Midbrain (tissue), 1 donor: Measurements from ENCODE around the gene BBX.
"Not testable (repeated sequence)": the region's sequence is repeated elsewhere in the genome, so short reads cannot be mapped to it uniquely, and the experiment has no call there.

Source experiments
- DNase-seq: peaks from one replicate; lab custom pipeline; 2025; lab: John Stamatoyannopoulos, UW

The BBX gene

DNA sequence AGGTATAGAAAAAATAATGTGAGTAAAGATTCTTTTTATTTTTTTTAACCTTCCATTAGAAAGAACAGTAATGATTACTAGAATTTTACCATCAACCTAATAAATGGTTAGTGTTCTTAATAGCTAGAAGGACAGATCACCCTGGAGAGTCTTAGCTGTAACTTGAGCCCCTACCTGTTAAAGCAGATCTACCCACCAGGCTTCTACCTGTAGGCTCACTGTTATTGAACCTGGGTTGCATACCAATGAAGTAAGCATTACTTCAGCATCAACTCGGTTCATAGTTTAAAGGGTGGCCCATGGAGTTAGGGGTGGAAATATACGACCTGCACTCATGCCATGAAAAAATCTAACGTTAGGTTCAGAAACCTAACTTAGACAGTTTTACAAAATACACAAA is 280.4 kb downstream of the BBX start:
- DNase-seq = no peak

DNA sequence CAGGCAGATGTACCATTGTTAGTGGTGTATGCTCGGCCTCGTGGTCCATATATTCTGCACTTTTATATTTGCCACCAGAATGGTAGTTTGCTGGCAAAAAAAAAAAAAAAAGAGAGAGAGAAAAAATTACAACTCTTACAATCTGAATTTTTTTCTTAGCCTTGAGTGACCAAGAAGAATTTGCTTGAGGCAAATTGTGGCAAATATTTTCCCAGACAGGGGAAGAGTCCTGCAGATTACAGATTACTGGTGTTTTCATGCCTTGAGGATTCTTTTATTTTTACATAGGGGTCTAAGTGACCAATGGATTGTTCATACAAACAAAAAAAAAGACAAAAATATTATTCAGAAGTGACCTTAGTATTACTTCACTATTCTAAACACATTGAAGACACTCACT is 283.3 kb downstream of the BBX start:
- no peak for DNase-seq

DNA sequence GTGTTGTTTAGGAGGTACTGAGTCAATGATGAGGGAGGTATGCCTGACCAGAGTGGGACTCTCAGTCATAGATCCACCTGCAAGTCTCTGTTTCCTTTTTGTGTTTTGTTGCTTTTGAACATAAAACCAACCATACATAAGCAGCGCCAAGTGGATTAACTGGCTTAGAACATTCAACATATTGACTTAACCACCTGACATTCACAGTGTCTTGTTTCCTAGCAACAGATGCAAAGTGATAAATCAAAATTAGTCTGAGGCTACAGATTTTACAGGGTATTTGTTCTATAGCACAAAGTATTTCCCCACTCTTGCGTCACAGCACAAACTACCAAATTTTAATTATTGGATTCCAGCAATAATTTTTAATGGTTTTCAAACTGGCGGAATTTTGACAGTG is 283.8 kb downstream of the BBX start:
- DNase-seq = no peak

DNA sequence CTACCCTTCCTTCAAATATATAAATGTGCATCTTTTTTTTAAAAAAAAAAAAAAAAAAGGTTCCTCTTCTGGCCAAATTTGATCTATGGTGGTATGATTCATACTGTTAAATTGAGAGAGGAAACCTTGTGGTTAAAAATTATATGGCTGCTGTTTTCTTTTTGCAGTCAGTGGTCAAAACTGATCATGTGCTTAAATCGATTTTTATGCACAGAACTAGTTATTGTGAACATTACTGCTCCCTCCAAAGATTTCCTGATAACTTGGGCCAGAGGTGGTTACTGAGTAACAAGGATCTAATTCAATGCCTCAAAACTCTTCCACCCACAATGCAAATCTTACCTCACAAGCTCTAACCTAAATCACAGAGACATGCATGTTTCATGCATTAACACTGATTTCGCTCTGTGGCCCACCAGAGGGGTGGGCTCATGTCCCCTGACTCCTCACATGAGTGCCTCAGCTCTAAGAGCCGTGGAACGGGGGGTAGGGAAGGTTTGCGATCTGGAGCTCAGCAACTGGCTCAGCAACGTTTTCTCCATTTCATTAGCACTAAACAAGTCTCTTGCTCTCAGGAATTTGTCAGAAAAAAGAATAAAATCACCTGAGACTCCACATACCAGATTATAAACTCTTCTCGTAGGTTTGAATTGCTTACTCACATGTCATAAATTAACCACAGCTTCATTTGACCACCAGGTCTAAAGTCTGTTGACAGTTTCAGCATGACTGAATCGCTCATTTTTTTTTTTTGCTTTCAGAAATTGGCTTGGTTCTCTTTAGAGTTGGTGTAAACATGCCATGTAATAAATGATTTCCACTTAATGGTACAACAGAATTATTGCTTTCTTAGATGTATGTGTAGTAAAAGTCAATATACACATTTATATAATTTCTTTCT is 287.7 kb downstream of the BBX start:
- DNase-seq = no peak

DNA sequence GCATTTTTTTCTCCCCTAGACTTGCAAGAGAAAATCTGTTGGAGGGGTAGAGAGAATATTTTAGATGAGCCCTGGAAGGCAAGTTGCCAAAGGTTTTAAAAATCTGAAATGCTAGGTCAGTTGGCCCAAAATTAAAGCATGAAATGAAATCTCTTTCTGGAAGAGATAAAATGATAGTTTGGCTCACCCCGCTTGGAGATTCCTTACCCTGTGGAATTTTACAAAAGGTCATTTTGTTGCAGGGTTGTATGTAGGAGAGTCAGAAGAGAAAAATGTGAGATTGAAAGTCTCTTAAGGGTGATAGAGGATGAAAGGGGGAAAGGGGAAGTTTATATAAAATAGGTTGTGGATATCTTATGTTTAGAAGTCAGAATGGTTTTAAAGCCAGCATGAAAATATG is 290.3 kb downstream of the BBX start:
- no peak for DNase-seq

DNA sequence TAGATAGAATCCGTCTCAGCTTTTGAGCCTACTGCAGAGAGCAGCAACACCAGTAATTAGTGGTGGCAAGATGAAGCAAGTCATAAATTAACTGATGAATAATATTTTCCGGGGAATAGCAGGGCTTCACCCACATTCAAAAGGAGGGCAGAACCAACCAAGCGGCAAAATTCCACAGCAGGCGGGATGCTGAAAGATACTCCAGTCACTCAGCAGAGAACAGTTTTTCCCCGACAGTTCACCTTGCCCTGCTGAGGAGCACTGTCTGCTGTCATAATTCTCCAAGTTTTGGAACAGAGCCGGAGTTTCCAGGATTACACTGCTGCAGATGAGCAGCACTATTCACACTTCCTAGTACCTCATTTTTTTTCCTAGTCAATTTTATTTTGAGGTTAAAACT is 293.3 kb downstream of the BBX start:
- no peak for DNase-seq

DNA sequence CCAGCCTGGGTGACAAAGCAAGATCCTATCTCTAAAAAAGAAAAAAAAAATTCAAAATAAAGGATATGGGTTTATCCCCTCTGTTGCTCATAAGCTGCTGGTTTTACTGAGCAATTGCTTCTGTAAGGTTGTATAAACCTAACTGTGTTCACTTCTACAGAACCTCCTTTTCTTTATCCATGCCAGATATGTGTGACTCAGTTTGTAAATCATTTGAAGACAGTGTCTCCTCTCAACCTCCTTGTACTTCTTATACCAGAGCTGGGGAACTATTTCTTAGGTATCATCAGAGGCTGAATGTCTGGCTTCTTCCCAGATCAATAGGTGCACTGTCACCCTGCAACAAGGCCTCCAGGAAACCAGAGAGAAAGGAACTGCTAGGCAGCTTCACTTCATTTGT is 294.3 kb downstream of the BBX start:
- no peak for DNase-seq

DNA sequence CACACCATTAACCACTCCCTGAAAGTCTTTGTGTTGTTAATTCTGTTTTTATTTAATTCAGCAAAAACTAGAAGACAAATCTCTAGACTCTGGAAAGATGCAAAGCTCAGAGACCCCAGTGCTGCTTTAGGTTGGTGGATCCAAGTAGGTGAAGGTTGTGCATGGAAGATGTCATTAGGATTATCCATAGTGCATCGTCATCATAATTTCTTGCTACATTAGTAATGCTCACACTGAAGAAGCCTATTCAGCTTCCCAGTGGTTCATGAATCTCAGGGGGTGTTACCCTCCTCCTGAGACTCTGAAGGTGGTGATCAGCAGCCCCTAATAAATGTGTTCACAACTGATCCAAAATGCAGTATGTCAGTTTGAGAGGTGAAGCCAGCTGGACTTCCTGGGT is 295.3 kb downstream of the BBX start:
- DNase-seq = no peak

DNA sequence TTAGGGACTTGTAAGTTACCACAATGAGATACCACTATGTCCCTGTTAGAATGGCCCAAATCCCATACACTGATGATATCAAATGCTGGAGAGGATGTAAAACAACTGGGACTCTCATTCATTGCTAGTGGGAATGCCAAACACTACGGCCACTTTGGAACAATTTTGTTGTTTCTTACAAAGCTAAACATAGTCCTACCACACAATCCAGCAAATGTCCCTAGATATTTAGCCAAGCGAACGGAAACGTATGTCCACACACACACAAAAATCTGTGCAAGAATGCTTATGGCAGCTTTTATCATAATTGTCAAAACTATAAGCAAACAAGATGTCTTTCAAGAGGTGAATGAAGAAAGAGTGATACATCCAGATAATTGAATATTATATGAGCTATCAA is 296.9 kb downstream of the BBX start:
- no peak for DNase-seq

DNA sequence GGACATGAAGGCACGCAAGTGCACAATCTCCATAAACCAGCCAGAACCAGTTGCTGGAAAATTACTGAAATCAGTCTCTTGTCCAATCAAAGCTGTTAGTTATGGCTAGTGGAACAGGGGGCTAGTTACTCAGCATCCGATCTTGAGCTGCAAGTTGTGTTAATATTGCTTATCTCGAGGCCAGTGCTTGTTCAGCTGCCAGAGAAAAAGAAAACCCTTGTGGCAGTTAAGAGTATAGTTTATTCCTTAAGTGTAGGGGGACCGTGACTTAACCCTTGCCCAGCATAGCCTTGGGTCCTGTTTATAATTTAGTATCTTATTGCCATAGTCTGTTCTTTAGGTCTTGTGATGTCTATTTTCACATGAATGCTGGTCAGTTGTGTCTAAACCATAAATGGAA is 299.5 kb downstream of the BBX start:
- DNase-seq = no peak

DNA sequence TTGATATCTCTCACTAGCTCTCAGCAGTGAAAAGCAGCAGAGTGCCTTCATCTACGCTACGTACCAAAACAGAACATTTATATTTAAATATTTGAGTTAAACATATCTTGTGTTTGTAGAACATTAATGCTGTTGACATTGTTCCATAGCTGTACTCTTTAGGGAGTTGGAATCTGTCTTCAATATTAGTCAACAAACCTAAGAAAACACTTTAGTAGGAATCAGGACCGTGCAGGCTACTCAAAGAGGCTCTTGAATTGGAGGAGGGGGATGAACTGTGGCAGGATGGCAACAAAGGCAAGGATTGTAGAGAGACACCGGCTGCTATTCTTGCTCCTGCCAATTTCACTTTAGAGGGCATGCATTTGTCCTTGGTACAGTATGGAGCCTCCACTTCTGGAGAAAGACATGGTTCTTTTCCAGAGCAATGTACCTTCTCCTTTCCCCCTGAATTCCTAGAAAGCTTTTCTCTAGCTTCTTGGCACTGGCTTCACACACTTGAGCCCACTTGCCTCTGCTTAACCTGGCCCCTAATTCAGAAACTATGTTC is 302.1 kb downstream of the BBX start:
- DNase-seq = no peak

DNA sequence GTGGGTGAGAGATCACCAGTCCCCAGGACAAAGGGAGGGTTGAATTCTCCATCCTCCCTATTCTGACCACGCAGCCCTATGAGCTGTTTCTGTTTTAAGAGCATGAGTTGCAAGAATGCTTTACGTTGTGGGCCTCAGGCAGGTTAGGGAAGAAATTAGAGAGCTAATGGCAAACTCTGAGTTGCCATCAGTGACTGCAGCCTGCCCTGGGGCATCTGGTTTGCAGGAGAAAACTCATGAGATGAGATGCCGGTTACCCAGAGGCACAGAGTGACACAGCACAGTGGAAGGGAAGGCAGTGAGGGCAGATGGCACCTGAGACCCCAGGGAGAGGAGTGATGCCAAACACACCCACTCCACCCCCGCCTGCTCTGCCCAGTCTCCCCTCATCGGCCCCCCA is 302.8 kb downstream of the BBX start:
- no peak for DNase-seq

DNA sequence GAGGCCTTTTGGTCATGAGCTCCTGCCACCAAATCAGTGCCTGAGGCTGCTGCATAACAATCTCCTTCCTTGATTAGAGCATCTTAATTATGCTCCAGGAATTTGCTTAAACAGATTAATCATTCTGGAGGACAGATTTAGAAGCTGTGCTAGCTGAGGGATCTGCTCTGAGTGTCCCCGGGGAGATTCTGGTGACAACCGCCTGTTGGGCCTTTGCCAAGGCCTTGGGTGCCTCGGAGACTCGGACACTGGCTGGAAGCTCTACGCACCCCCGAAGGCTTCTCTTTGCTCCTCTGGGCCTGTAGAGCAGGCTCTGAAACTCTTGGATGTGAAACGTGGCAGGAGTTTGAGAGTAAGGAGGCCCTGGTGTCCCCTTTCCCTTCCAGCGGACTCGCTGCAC is 304.0 kb downstream of the BBX start:
- no peak for DNase-seq

DNA sequence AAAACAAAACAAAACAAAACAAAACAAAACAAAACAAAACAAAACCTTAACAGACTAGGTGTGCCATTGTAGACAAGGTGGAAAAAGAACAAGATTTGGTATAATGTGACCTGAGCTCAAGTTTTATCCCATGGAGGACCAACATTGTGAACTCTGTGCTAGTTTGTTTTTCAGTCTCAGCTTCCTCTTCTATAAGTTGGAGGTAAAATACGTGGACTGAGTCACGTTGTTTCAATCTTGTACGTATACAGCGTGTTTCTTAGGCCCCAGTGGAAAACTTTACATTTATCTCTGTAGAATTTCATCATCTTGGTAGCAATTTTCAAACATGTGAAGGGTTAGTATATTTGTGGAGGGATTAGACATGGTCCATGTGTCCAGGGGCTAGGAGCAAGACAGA is 306.4 kb downstream of the BBX start:
- no peak for DNase-seq

DNA sequence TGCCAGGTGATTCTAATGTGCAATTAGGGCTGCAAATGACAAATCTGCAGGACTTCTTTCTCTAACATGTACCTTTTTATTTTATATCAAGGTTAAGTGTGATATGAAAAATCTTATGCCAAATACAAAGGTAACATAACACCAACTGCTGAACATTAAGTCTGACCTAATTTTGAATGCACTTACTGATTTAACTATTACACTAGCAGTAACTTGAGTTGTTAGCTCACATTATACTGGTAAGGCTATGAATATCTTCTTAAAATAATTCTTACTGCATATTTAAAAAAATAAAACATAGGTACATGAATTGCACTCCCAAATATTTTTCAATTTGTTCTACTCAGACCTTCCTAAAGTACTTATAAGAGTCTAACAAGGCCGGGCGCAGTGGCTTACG is 308.8 kb downstream of the BBX start:
- DNase-seq = no peak

DNA sequence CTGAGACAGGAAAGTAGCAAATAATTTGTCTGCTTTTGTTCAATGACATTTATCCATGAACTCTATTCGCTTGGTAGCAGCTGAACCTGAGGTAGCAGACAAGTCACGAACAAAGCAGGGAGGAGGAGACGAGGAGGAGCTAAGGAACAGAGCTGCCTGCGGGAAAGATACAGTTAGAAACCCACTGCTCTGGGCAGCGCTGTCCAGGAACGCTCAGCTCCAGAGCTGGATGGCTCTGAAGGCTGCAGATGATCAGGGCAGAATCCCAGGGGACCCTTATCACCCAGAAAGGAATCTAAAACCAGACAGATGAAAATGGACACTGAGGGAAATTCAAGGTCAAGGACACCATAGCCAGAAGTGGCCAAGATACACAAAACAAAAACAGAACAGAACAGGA is 310.3 kb downstream of the BBX start:
- DNase-seq = no peak

DNA sequence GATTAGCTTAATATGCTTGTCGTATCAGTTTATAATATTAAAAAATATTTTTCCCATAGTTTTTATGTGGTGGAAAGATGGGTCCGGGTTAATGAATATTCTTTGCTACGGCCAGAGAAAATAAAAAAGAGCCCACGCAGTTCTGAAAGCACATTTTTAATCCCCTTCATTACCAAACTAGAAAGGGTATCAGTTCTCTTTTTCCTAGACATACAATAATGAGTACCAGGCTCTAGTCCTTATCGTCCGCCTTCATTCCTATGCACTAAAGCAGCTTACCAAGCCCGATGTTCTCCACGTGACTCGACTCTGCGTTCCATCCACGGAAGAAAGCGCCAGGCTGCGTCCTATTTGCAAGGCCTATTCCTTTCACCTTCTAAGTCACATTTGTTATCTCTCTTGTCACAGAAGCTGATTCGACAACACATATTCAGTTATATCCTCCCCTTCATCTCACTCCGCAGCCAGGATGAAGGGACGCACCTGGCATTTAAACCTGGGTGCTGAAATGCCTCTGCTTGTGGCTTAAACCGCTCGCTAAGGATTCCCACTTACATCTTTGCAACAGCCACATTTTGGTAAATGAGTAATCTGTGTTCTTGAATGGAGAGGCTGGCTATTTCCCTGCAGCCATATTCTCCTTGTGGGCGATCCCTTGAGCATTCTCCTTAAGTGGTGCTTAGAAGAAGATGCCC is 311.1 kb downstream of the BBX start:
- DNase-seq = no peak

DNA sequence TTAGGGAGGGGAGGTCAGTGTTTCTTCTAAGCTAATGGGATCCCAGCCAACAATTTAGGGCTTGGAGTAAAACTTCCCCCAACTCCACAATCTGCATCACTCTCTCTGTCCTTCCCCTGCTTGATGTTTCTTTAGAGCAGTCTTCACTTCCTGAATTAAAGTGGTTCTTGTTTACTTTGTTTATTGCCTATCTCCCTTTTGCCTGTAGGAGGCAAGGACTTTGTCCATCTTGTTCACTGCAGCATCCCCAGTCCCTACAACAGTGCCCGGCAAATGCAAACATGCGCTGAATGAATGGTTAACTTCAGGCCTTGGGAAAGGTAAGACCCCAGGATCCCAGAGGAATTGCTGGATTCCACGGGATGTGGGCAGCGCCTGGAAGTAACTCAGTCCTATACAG is 312.2 kb downstream of the BBX start:
- not testable (repeated sequence) for DNase-seq

DNA sequence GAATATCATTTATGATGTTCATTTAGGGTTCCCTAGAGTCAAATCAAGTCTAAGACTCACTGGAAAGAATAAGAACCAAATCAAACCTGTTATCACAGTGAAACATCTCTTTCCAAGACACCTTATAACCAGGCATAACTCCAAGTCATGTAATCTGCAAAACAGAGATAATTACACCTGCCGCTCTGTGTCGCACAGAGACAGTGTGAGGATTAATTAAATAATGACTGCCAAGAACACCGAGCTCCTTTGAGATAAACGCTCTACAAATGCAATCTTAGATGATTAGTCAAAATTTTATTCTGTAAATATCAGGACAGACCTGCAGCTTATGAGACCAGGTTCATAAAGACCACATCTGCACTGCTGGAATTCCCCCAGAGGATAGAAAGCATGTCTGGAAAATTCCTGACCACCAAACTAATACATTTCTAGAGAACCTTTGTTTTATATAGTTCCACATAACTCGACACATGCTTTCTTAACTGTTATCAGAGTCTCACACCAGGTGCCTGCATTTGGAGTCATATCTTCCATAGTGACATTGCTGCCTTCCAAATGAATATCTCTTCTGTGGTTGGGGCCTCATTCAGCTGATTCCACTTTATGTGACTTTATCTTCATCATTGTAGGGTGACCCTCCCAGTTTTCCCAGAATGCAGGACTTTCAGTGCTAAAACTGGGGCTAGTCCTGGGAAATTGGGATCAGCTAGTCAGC is 315.3 kb downstream of the BBX start:
- no peak for DNase-seq

DNA sequence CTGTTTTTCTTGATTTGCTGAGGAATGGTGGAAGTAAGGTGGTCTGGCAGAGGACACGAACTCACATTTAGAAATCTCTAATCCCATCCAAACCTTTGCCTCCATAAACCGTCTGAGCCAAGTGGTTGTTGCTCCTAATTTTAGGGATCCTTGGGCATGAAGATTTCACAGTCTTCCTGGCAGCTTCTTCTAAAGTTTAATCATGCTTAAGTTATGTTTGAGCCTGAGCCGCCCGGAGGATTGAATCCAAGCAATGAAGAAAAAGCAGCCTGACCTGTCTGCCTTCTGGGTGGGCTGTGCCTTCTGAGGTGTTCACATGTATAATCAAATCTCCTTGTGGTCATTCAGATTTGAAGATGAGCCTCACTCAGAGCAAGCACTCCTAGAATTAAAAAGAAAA is 319.1 kb downstream of the BBX start:
- no peak for DNase-seq

DNA sequence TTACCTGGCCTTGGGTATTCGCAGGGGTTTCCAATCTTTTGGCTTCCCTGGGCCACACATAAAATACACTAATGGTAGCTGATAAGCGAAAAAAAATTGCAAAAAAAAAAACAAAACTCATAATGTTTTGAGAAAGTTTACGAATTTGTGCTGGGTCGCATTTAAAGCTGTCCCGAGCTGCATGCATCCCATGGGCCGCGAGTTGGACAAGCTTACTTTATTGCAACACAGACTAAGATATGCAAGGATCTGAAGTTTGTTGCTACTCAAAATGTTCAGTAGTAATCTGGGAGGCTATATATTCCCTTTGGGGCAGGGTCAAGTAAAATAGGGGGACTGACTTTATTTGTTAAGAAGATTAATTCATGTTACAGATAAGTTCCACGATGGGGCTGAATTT is 320.2 kb downstream of the BBX start:
- DNase-seq = no peak

DNA sequence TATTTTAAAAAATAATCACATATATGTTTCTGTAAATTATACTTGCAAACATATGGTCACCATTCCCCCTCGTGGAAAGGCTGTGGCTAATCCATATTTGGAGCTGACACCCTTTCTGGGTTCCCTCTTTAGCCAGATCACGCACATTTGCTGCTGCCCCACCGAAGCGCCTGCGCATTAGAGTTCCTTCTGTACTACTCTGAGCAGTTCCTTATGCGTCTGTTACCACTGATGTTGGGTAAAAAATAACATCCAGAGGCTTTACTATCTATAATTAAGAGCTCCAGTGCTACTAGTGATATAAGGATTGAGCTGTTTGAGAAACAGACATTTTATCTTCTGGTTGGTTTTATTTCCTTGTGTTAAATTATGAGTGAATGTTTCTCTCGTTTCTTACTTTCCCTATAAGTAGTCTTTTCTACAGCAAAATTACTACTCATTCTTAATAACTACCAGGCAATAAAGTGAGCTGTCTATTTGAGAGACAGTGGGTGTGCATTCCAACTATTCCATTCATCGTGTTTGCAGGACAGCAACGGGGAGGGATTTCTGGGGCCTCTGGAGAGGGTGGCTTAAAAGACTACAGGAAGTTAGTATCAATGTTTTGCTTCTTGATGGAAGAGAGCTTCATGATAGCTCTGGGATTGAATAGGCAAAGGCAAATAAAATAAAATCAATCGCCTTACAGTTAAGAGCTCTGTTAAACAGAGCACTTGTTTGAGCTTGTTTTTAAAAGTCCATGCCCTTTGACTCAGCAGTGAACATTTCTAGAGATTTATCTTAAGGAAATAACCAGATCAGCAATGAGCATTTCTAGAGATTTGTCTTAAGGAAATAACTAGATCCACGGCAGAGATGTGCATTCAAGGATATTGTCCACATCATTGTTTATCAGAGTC is 322.9 kb downstream of the BBX start:
- no peak for DNase-seq
